NCI-H748 (cell line): ENCODE data around the gene TULP4.
A peak's percentile ranks its signal among the peaks of the same experiment; 100 is the strongest.
"Not testable (repeated sequence)": the region's sequence is repeated elsewhere in the genome, so short reads cannot be mapped to it uniquely, and the experiment has no call there.

ENCODE experiments used
- DNase-seq: peaks from one replicate; lab custom pipeline; 2025; ENCODE audit not compliant: unreplicated experiment; lab: John Stamatoyannopoulos, UW

The TULP4 gene

DNA sequence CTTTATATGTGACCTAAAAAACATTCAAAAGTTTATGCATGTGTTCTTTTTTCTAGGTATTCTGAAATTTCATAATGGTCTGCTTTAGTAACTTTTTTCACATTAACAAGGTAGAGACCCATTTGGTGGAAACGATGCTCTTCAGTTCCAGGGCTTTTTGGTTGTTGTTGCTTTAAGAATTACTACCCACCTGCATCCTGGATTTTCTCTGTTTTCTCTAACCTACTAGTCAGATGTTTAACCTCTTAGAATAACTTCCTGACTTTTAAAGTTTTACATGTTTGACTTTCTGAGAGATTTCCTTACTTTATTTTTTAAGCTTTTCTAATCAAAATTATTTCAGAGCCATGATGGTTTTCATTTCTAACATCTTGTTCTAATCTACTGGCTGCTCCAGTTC is 14.9 kb downstream of the TULP4 start:
- DNase-seq, result no peak

DNA sequence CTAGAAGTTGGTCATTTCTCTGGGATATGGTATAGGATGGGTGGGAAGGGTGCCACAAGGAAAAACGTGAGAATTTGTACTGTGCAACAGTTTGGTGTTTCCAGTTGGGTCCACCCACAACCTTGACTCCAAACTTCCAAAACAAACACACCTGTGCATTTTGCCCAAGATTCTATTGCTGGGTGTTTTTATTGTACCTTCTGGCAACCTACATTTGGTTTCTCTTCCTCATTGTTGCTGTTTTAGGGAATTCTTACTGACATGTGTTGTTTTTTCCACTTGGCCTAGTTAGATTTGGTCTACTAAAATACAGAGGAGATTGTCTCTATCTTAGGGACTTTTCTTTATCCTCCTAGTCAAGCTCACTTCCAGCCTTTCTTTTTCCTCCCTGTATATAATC is 16.7 kb downstream of the TULP4 start:
- DNase-seq, result no peak

DNA sequence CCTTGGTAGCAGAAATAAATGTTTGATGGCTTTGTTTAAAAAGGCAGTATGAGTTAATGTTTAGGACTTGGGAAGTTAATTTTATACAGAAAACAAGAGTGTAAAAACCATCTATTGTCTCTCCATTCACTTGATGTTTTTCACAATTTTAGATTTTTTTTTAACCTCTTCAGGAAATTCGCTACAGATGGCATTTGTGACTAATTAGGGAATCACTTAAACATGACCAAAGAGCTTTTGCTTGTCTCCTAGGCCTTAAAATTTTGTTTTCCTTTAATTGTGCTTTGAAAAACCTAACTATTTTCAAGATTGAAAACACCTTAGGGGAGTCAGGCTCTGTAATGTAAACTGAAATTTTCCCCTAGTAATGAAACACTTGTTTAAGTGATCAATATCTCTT is 17.3 kb downstream of the TULP4 start:
- no peak for DNase-seq

DNA sequence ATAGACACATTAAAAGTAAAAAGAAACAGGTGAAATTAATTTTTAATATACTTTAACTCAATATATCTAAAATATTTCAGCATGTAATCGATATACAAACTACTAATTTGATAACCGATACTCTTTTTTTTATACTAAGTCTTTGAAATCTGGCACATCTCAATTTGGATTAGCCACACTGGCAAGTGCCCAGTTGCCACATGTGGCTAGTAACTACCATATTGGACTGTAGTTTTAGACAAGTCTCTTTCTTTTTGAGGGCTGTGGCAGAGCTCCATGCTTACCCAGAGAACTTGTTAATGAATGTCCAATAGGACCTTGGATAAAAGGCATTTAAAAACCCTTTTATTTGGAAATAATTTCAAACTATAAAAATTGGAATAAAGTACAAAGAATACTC is 17.8 kb downstream of the TULP4 start:
- no peak for DNase-seq

DNA sequence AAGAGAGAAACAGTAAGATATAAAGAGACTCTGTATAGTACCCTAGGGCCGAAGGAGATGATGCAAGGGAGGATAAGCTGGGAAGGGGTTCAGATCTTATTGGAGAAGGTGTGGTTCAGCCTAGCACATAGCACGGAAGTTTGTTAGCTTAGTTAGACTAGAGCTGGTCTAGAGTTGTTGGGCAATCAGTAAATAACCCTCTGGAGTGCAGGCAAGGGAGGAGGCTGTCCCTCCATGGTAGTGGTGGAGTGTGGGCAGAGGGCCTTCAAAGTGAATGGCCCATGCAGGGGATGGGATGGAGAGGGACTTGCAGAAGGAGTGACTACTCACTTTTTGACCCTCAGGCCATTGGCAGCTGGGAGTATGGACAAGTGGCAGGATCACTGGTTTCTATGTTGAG is 20.0 kb downstream of the TULP4 start:
- DNase-seq, result no peak

DNA sequence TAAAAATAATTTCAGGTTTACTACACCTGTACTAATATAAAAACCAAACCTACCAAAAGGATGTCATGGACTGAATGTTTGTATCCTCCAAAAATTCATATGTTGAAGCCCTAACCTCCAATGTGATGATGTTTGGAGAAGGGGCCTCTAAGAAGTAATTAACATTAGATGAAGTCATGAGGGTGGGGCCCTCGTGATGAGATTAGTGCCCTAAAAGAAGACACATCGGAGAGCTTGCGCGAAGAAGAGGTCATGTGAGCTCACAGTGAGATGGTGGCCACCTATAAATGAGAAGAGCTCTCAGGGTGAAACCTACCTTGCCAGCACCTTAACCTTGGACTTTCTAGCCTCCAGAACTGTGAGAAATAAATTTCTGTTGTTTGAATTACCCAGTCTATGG is 20.8 kb downstream of the TULP4 start:
- no peak for DNase-seq

DNA sequence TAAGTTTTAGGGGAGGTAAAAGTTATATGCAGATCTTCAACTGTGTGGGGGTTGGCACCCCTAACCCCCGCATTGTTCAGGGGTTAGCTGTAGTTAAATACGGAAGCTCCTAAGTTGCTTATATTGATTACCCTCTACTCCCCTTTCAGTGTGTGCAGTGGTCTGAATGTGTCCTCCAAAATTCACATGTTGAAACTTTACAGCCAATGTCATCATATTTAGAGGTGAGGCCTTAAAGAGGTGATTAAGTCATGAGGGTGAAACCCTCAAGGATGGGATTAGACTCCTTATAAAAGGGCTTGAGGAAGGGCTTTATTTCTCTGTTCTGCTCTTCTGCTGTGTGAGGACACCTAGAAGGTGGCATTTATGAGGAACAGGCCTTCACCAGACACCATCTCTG is 22.3 kb downstream of the TULP4 start:
- no peak for DNase-seq

DNA sequence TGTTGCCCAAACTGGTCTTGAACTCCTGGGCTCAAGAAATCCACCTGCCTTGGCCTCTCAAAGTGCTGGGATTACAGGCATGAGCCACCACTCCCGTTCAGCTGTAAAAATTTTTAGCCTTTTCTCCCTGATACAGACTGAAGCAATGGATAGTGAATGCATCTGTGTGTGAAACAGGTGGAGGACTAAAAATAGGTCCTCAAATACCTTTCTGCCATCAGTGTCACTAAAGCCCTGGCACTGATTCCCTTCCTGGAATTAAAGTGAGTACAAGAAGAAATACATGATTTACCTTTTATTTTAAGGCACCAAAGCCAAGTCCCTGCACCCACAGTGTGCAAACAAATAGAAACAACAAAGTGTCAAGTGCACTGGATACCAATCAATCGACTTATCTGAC is 25.1 kb downstream of the TULP4 start:
- no peak for DNase-seq

DNA sequence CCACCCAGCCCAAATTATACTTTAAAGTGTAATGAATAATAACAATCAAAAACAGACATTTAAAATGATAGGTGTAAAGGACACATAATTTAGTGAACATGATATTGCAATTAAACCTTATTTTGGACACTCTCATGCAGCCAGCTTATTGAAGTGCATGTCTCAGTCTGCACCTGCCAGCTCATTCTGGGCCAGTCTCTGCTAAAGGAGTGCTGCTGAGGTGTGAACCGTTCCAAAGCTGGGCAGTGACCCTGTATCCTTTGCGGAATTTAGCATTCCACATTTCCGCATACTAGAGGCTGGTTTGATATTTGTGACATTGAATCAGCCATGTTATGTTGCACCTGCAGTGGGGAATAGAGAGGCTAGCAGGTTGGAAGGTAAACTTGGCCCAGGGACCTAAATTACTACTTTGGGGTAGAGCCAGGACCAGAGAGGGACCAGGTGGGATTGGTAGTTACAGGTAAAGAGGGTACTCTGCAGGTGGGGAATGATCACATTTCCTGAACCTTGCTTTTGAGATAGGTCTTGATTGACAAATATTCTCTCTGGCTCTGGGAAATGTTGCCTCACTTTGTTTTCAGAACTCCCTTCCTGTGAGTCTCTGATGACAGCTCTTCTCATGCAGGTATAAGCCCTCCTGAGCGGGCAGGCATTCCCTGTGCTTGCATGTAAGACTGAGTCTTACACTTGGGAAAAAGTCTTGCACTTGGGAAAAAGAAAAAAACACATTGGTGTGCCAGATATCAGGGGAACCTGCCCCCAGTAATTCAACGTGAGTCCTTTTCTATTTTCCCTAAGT is 26.2 kb downstream of the TULP4 start:
- DNase-seq, result peak; percentile 9

DNA sequence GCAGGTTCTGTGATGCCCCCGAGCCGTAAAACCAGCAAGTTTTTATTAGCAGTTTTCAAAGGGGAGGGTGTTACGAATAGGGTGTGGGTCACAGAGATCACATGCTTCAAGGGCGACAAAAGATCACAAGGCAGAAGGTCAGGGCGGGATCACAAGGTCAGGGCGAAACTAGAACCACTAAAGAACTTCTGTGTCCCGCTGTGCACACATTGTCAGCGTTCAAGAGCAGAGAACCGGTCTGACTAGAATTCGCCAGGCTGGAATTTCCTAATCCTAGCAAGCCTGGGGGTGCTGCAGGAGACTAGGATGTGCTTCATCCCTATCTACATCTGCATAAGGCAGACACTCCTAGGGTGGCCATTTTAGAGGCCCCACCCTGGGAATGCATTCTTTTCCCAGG is 26.9 kb downstream of the TULP4 start:
- DNase-seq, result not testable (repeated sequence)

DNA sequence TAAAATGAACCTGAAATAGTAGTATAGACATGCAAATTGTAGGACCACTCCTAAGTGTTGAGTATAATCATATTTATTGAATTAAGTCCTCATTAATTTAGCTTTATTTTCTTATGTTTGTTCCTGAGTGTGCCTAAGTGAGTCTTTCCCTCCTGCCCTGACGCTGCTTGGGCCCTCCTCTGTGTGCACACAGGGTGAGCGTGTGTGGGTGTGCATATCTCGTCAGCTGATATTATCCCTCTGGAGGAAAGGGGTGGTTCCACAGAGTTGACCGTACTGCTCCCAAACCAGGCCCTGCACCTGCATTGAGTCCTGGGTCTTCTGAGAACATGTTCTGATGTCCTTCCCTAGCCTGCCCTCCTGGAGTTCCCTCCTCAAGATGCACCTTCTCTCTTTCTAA is 28.0 kb downstream of the TULP4 start:
- no peak for DNase-seq

DNA sequence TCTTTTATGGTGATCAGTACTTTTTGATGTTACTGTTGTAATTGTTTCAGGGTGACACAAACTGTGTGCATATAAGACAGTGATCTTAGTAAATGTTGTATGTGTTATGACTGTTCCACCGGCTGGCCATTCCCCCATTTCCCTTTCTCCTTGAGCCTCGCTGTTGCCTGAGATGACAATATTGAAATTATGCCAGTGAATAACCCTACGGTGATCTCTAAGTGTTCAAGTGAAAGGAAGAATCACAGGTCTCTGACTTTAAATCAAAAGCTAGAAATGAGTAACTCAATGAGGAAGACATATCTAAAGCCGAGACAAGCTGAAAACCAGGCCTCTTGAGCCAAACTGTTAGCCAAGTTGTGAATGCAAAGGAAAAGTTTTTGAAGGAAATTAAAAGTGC is 32.3 kb downstream of the TULP4 start:
- no peak for DNase-seq

DNA sequence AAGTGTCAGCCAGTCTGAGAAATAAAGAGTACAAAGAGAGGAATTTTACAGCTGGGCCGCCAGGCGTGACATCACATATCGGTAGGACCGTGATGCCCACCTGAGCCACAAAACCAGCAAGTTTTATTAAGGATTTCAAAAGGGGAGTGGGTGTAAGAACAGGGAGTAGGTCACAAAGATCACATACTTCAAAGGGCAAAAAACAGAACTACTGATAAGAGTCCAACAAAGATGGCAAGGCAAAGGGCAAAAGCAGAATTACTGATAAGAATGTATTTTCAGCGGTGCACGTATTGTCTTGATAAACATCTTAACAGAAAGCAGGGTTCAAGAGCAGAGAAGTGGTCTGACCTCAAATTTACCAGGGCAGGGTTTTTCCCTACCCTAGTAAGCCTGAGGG is 33.2 kb downstream of the TULP4 start:
- DNase-seq, result not testable (repeated sequence)

DNA sequence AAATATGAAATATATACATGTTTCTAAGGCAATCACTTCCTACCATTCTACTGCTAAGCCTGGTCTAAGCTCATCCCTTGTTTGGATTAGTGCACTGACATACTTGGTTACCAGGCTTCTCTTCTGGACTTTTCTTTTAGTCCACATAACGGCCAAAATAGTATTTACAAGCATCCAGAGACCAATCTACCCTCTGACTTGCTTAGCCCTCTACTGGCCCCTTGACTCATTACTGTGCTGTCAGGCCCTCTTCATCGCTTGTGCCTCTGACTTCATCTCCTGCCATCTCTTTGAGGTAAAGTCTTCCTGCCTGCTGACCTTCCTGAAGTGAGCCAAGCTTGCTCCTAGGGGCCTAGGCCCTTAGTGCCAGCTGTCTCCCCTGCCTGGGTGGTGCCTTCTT is 35.1 kb downstream of the TULP4 start:
- DNase-seq, result no peak

DNA sequence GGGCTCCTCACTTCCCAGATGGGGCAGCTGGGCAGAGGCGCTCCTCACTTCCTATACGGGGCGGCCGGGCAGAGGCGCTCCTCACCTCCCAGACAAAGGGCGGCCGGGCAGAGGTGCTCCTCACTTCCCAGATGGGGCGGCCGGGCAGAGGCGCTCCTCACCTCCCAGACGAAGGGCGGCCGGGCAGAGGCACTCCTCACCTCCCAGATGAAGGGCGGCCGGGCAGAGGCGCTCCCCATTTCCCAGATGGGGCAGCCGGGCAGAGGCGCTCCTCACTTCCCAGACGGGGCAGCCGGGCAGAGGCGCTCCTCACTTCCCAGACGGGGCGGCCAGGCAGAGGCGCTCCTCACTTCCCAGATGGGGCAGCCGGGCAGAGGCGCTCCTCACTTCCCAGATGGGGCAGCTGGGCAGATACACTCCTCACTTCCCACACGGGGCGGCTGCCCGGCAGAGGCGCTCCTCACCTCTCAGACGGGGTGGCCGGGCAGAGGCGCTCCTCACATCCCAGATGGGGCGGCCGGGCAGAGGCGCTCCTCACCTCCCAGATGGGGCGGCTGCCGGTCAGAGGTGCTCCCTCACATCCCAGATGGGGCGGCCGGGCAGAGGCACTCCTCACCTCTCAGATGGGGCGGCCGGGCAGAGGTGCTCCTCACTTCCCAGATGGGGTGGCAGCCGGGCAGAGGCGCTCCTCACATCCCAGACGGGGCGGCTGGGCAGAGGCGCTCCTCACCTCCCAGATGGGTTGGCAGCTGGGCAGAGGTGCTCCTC is 36.7 kb downstream of the TULP4 start:
- DNase-seq, result not testable (repeated sequence)

DNA sequence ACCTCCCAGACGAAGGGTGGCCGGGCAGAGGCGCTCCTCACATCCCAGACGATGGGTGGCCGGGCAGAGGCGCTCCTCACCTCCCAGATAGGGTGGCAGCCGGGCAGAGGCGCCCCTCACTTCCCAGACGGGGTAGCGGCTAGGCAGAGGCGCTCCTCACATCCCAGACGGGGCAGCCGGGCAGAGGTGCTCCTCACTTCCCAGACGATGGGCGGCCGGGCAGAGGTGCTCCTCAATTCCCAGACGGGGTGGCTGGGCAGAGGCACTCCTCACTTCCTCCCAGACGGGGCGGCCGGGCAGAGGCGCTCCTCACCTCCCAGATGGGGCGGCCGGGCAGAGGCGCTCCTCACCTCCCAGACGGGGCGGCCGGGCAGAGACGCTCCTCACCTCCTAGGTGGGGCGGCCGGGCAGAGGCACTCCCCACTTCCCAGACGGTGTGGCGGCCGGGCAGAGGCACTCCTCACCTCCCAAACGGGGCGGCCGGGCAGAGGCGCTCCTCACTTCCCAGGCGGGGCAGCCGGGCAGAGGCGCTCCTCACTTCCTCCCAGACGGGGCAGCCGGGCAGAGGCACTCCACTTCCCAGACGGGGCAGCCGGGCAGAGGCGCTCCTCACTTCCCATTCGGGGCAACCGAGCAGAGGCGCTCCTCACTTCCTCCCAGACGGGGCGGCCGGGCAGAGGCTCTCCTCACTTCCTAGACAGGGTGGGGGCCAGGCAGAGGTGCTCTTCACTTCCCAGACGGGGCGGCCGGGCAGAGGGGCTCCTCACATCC is 37.4 kb downstream of the TULP4 start:
- DNase-seq, result not testable (repeated sequence)

DNA sequence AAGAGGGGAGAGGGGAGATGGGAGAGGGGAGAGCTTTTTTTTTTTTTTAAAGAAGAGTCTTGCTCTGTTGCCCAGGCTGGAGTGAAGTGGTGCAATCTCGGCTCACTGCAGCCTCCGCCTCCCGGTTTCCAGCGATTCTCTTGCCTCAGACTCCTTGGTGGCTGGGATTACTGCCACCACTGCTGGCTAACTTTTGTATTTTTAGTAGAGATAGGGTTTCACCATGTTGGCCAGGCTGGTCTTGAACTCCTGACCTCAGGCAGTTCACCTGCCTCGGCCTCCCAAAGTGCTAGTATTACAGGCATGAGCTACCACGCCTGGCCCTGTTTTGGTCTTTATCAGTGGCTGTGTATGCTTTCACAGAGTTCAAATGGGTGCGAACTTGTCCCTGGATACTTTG is 38.5 kb downstream of the TULP4 start:
- not testable (repeated sequence) for DNase-seq

DNA sequence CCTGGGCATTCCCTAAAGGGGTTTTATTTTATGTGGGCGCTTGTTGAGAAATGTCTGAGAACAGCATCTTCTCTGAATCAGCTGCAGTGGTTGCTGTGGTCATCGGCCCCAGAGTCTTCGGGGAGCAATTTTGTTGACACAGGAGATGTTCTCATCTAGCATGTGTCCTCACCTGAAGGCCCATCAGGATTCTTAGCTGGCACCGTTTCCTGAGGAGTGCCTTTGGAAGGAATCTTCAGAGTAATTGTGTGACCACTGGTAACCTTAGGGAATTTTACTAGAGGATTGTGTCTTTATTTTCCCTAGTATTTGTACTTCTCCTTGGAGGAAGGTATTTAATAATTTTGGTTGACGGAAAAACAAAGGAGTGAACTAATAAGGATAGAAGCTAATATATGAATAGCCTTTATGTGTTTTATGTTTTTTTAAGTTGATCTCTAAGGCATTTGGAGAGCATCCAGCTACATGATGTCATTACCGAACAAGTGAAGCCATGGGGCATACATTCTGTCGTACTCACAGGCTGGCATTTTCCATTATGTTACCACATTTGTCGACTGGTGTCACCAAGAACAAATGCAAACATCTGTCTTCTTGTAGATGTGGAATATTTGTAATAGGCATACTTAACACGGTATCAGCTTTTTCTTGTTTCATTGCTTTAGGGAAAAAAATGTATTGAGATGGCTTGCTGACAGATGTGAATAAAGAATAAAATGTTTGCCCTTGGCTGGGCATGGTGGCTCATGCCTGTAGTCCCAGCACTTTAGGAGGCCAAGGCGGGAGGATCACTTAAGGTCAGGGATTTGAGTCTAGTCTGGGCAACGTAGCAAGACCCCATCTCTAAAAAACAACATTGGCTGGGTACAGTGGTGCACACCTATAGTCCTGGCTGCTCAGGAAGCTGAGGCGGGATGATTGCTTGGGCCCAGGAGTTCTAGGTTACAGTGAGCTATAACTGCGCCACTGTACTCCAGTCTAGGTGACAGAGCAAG is 41.9 kb downstream of the TULP4 start:
- no peak for DNase-seq

DNA sequence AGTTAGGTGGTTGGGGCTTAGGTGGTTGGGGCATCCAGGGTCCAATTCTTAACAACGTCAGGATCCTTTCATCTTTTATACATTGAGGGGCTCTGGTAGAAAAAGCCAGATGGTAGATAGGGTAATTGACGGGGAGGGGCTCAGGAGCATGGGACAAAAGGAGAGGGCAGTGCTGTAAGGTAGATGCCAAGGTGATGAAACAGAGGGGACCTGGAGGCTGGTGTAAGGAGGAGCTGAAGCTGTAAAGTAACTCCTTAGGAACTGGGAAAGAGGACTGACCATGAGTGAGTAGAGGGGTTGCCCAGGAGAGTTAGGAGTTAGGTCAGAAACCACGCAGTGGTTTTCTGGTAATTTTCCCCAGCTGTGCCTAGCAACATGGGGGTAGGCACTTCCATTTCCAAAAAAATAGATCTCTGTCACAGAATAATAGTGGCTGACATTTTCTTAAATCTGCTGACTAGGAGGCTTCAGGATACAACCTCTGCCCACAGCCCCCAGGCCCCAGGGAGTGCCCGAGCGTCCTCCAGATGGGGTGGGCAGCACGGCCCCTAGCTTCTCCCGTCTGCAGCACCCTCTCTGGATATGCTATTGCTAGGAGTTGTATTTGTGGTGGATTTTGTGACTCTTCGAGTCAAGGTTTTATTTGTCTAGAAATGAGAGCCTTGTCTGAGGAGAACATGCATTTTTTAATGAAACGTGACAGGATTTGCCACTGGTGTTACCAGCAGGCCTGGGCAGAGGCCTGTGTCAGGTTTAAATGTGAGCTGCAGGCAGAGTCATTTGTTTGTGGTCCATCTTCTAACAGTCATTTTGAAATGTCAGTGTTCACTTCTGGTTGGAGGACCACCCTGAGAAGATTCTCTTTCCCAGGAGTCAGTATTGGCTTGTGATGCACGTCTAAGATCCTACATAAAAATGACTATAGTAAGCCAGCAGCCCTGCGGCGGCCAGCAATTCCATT is 44.6 kb downstream of the TULP4 start:
- no peak for DNase-seq
